Measurements from ENCODE around the gene UST. TPM values are rescaled to one million over a fixed set of nuclear protein-coding genes. Genes with fewer than 3 reads are reported as not detected.

Gene UST
- total RNA-seq, 1 experiment from 2014 or later: 3.9 TPM

DNA sequence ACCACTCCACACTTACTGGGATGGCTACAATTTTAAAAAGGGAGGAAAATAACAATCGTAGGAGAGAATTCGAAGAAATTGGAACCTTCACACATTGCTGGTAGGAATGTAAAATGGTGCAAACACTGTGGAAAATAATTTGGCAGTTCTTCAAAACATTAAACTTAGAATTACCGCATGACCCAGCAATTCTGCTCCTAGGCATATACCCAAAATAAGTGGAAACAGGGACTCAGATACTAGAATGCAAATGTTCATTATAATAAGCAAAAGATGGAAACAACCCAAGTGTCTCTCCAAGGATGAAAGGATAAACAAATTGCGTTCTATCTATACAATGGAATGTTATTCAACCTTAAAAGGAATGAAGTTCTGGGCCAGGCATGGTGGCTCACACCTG lies 325.2 kb downstream of the UST start:
- H3F3A ChIP-seq (ENCODE audit: low read length, unreplicated experiment): no peaks in the 10 kb centered on the region
- ChIA-PET POLR2A (ENCODE audit: unreplicated experiment) (no interaction called here), CTCF (no interaction called here)
- no peaks in the 10 kb centered on the region for H3K9me2 ChIP-seq (replicated peaks; ENCODE audit: low read length)
- DNase-seq (no peak), ATAC-seq (no peak)
- intact Hi-C loops (cut with micrococcal nuclease): no loop called here
- no peaks in the 10 kb centered on the region for H4K20me1 ChIP-seq (ENCODE audit: low read length)
- no peak overlapping the region for H3K4me3 ChIP-seq (ENCODE audit: low read length)
- H3K4me2 ChIP-seq (ENCODE audit: low read length): no peak overlapping the region
- no TSS peak for BruUV-seq (replicated peaks)
- H3K9ac ChIP-seq (ENCODE audit: low read length): no peak overlapping the region
- no peaks in the 10 kb centered on the region for H3K9me3 ChIP-seq (ENCODE audit: low read length)
- no peak overlapping the region for H3K27ac ChIP-seq (ENCODE audit: low read length)
- H2AFZ ChIP-seq (ENCODE audit: low read length): no peak overlapping the region
- peaks cover 24% of the 10 kb centered on the region for H3K4me1 ChIP-seq (ENCODE audit: insufficient read depth, low read length)
- H3K36me3 ChIP-seq (ENCODE audit: low read depth, low read length): no peaks in the 10 kb centered on the region
- no peaks in the 10 kb centered on the region for H3K27me3 ChIP-seq (ENCODE audit: low read length)
- TF ChIP-seq EZH2phosphoT487 (IDR thresholded peaks at IDR 0.05; ENCODE audit: borderline replicate concordance, low read length): no peak
- TF ChIP-seq EZH2 (IDR thresholded peaks at IDR 0.05; ENCODE audit: low read length, unreplicated experiment): no peak
- TF ChIP-seq, protein P1, sequence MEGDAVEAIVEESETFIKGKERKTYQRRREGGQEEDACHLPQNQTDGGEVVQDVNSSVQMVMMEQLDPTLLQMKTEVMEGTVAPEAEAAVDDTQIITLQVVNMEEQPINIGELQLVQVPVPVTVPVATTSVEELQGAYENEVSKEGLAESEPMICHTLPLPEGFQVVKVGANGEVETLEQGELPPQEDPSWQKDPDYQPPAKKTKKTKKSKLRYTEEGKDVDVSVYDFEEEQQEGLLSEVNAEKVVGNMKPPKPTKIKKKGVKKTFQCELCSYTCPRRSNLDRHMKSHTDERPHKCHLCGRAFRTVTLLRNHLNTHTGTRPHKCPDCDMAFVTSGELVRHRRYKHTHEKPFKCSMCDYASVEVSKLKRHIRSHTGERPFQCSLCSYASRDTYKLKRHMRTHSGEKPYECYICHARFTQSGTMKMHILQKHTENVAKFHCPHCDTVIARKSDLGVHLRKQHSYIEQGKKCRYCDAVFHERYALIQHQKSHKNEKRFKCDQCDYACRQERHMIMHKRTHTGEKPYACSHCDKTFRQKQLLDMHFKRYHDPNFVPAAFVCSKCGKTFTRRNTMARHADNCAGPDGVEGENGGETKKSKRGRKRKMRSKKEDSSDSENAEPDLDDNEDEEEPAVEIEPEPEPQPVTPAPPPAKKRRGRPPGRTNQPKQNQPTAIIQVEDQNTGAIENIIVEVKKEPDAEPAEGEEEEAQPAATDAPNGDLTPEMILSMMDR (conservative IDR thresholded peaks at IDR 0.05; ENCODE audit: low read depth, low read length): no peak
- no peaks in the 10 kb centered on the region for H3K79me2 ChIP-seq (ENCODE audit: low read length)

DNA sequence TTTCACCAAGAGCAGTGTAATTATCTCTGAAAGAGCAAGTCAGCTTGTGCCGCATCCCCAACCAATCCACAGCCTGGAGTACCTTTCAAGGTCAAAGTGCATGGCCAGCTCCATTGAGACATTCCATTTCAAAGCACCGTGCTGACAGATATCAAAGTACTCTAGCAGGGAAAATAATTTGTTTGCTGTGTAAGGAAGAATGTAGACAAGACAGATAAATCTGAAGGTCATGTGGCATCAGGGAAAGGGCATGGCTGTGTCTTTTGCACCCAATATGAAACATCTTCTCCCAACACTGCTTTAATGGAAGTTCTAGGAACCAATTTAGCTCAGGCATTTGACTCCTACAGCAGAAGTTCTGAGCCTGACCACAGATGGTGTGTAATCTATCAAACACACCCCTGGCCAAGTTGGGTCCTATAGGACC lies 328.0 kb downstream of the UST start:
- H3F3A ChIP-seq (ENCODE audit: low read length, unreplicated experiment): no peaks in the 10 kb centered on the region
- intact Hi-C loops (cut with micrococcal nuclease): no loop called here
- 0 out of 2 replicates have a peak overlapping the region, but pooled peaks have one; percentile 62 for H3K4me2 ChIP-seq (ENCODE audit: low read length)
- H3K79me2 ChIP-seq (ENCODE audit: low read length): no peaks in the 10 kb centered on the region
- ChIA-PET POLR2A (ENCODE audit: unreplicated experiment) (no interaction called here), CTCF (no interaction called here)
- H3K36me3 ChIP-seq (ENCODE audit: low read depth, low read length): no peaks in the 10 kb centered on the region
- H3K27ac ChIP-seq (ENCODE audit: low read length): no peak overlapping the region
- H3K4me1 ChIP-seq (ENCODE audit: insufficient read depth, low read length): peaks cover 39% of the 10 kb centered on the region
- no peaks in the 10 kb centered on the region for H3K9me2 ChIP-seq (replicated peaks; ENCODE audit: low read length)
- TF ChIP-seq EZH2phosphoT487 (IDR thresholded peaks at IDR 0.05; ENCODE audit: borderline replicate concordance, low read length): no peak
- no peak for TF ChIP-seq EZH2 (IDR thresholded peaks at IDR 0.05; ENCODE audit: low read length, unreplicated experiment)
- TF ChIP-seq, protein P1 (conservative IDR thresholded peaks at IDR 0.05; ENCODE audit: low read depth, low read length): no peak
- BruUV-seq (replicated peaks): no TSS peak
- H3K27me3 ChIP-seq (ENCODE audit: low read length): no peaks in the 10 kb centered on the region
- H2AFZ ChIP-seq (ENCODE audit: low read length): no peak overlapping the region
- no peak for ATAC-seq
- H4K20me1 ChIP-seq (ENCODE audit: low read length): no peaks in the 10 kb centered on the region
- H3K4me3 ChIP-seq (ENCODE audit: low read length): no peak overlapping the region
- DNase-seq: no peak
- no peak overlapping the region for H3K9ac ChIP-seq (ENCODE audit: low read length)
- no peaks in the 10 kb centered on the region for H3K9me3 ChIP-seq (ENCODE audit: low read length)

DNA sequence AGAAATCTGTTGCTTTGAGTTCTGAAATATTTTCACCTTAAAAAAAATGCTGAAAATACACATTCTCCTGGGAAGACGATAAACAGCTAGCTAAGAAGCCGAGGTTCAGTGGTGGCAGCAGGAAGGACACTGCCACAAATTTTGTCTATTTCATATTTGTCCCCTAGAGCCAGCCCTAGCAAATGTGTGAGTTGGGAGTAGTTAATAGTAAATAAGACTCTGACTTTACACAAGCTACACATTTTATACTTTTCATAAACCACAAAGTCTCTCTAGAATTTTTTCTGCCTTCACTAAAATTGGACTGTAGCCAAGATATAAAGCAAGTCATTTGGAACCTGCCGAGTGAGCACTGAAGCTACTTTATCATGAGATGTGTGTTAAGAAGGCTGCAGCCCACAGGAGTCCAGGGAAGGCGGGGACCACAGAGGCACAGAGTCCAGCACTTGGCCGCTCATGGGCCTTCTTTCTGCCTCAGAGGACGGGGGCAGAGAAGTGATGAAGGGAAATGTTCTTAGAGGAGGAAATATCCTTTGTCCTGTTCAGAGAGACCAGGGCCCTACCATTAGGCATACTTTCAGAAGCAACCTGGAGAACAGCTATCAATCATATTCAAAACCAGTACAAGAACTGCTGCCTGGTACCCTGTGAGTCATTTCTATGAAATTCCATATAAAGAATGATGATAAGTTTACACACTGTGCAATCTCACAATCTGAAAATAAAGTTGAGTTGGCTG lies 329.0 kb downstream of the UST start:
- Histone ChIP-seq H2AFZ (ENCODE audit: low read length) (no peak overlapping the region), H3K79me2 (ENCODE audit: low read length) (no peaks in the 10 kb centered on the region), H3K9me2 (replicated peaks; ENCODE audit: low read length) (no peaks in the 10 kb centered on the region), H4K20me1 (ENCODE audit: low read length) (no peaks in the 10 kb centered on the region), H3K27ac (ENCODE audit: low read length) (peak overlapping the region; percentile 61), H3K9me3 (ENCODE audit: low read length) (no peaks in the 10 kb centered on the region), H3K4me2 (ENCODE audit: low read length) (peak overlapping the region; percentile 62), H3F3A (ENCODE audit: low read length, unreplicated experiment) (no peaks in the 10 kb centered on the region), H3K27me3 (ENCODE audit: low read length) (no peaks in the 10 kb centered on the region), H3K9ac (ENCODE audit: low read length) (no peak overlapping the region), H3K36me3 (ENCODE audit: low read depth, low read length) (no peaks in the 10 kb centered on the region), H3K4me1 (ENCODE audit: insufficient read depth, low read length) (peaks cover 49% of the 10 kb centered on the region), H3K4me3 (ENCODE audit: low read length) (no peak overlapping the region)
- intact Hi-C loops (cut with micrococcal nuclease): loop anchor here (1.0 kb wide), 1 partner anchor 42 kb away; no protein-coding TSS in a partner anchor
- BruUV-seq (replicated peaks): no TSS peak
- ChIA-PET POLR2A (ENCODE audit: unreplicated experiment) (interaction anchor here (0.6 kb wide), 1 partner anchor 10 kb away, joined by 3 read pairs; no protein-coding TSS in a partner anchor), CTCF (interaction anchor here (1.0 kb wide), 1 partner anchor 356 kb away, joined by 6 read pairs; no protein-coding TSS in a partner anchor)
- TF ChIP-seq EZH2 (IDR thresholded peaks at IDR 0.05; ENCODE audit: low read length, unreplicated experiment) (no peak), EZH2phosphoT487 (IDR thresholded peaks at IDR 0.05; ENCODE audit: borderline replicate concordance, low read length) (no peak)
- TF ChIP-seq, protein P1 (conservative IDR thresholded peaks at IDR 0.05; ENCODE audit: low read depth, low read length): no peak
- DNase-seq: peak; percentile 77
- peak; percentile 91 for ATAC-seq
